Measurements from ENCODE around the gene SUN5.

Gene SUN5

GRCh38 chr20:33002087-33002808 is 2.0 kb downstream of the SUN5 start:
- H3K36me3 ChIP-seq (ENCODE audit: control insufficient read depth, insufficient read depth, low read length) = no peaks in the 10 kb centered on the region
- H3K9me3 ChIP-seq (ENCODE audit: control insufficient read depth, insufficient read depth, low read depth, low read length) = peaks cover 6% of the 10 kb centered on the region
- H3K27me3 ChIP-seq (ENCODE audit: control insufficient read depth, insufficient read depth, low read length) = no peaks in the 10 kb centered on the region
- no peak overlapping the region for H3K27ac ChIP-seq (ENCODE audit: low read depth, low read length)
- H3K4me3 ChIP-seq (ENCODE audit: low read depth, low read length) = no peak overlapping the region
- no peak overlapping the region for H3K9ac ChIP-seq (ENCODE audit: low read length)
- H3K4me1 ChIP-seq (ENCODE audit: control insufficient read depth, insufficient read depth, low read length) = peaks cover 3% of the 10 kb centered on the region; the same call in 1 of the 2 replicates

- peaks cover 3% of the 10 kb centered on the region; the same call in 1 of the 2 replicates for H3K4me1 ChIP-seq (ENCODE audit: control insufficient read depth, insufficient read depth, low read length)
- H3K27ac ChIP-seq (ENCODE audit: low read depth, low read length) = no peak overlapping the region
- peaks cover 6% of the 10 kb centered on the region for H3K9me3 ChIP-seq (ENCODE audit: control insufficient read depth, insufficient read depth, low read depth, low read length)
- H3K4me3 ChIP-seq (ENCODE audit: low read depth, low read length) = no peak overlapping the region
- no peak overlapping the region for H3K9ac ChIP-seq (ENCODE audit: low read length)
- no peaks in the 10 kb centered on the region for H3K36me3 ChIP-seq (ENCODE audit: control insufficient read depth, insufficient read depth, low read length)
- no peaks in the 10 kb centered on the region for H3K27me3 ChIP-seq (ENCODE audit: control insufficient read depth, insufficient read depth, low read length)
These were observed 3.3 kb downstream of the SUN5 start for GRCh38 chr20:33000802-33001466.

- peaks cover 8% of the 10 kb centered on the region; the same call in 1 of the 2 replicates for H3K9me3 ChIP-seq (ENCODE audit: control insufficient read depth, insufficient read depth, low read depth, low read length)
- H3K36me3 ChIP-seq (ENCODE audit: control insufficient read depth, insufficient read depth, low read length) = no peaks in the 10 kb centered on the region
- peaks cover 3% of the 10 kb centered on the region; the same call in 1 of the 2 replicates for H3K4me1 ChIP-seq (ENCODE audit: control insufficient read depth, insufficient read depth, low read length)
- no peaks in the 10 kb centered on the region for H3K27me3 ChIP-seq (ENCODE audit: control insufficient read depth, insufficient read depth, low read length)
- no peak overlapping the region for H3K4me3 ChIP-seq (ENCODE audit: low read depth, low read length)
- H3K9ac ChIP-seq (ENCODE audit: low read length) = no peak overlapping the region
- H3K27ac ChIP-seq (ENCODE audit: low read depth, low read length) = no peak overlapping the region
These were observed 4.5 kb downstream of the SUN5 start for GRCh38 chr20:32999603-33000250.

GRCh38 chr20:32997431-32997830 is 6.8 kb downstream of the SUN5 start:
- Histone ChIP-seq H3K36me3 (ENCODE audit: control insufficient read depth, insufficient read depth, low read length) (no peaks in the 10 kb centered on the region), H3K9me3 (ENCODE audit: control insufficient read depth, insufficient read depth, low read depth, low read length) (peaks cover 8% of the 10 kb centered on the region; the same call in 1 of the 2 replicates), H3K27me3 (ENCODE audit: control insufficient read depth, insufficient read depth, low read length) (no peaks in the 10 kb centered on the region), H3K4me1 (ENCODE audit: control insufficient read depth, insufficient read depth, low read length) (peaks cover 3% of the 10 kb centered on the region; the same call in 1 of the 2 replicates), H3K4me3 (ENCODE audit: low read depth, low read length) (no peak overlapping the region), H3K9ac (ENCODE audit: low read length) (no peak overlapping the region), H3K27ac (ENCODE audit: low read depth, low read length) (no peak overlapping the region)

- Histone ChIP-seq H3K27me3 (ENCODE audit: control insufficient read depth, insufficient read depth, low read length) (no peaks in the 10 kb centered on the region), H3K4me3 (ENCODE audit: low read depth, low read length) (no peak overlapping the region), H3K36me3 (ENCODE audit: control insufficient read depth, insufficient read depth, low read length) (no peaks in the 10 kb centered on the region), H3K9ac (ENCODE audit: low read length) (no peak overlapping the region), H3K27ac (ENCODE audit: low read depth, low read length) (no peak overlapping the region), H3K4me1 (ENCODE audit: control insufficient read depth, insufficient read depth, low read length) (no peaks in the 10 kb centered on the region), H3K9me3 (ENCODE audit: control insufficient read depth, insufficient read depth, low read depth, low read length) (peaks cover 8% of the 10 kb centered on the region; the same call in 1 of the 2 replicates)
These were observed 8.4 kb downstream of the SUN5 start for GRCh38 chr20:32995802-32996201.

GRCh38 chr20:32993496-32994050 is 10.7 kb downstream of the SUN5 start:
- no peak overlapping the region for H3K27ac ChIP-seq (ENCODE audit: low read depth, low read length)
- H3K4me3 ChIP-seq (ENCODE audit: low read depth, low read length) = no peak overlapping the region

GRCh38 chr20:32991792-32992641 is 12.2 kb downstream of the SUN5 start:
- Histone ChIP-seq H3K27me3 (ENCODE audit: control insufficient read depth, insufficient read depth, low read length) (no peaks in the 10 kb centered on the region), H3K4me3 (ENCODE audit: low read depth, low read length) (no peak overlapping the region), H3K9me3 (ENCODE audit: control insufficient read depth, insufficient read depth, low read depth, low read length) (peaks cover 8% of the 10 kb centered on the region; the same call in 1 of the 2 replicates), H3K4me1 (ENCODE audit: control insufficient read depth, insufficient read depth, low read length) (no peaks in the 10 kb centered on the region), H3K36me3 (ENCODE audit: control insufficient read depth, insufficient read depth, low read length) (no peaks in the 10 kb centered on the region), H3K27ac (ENCODE audit: low read depth, low read length) (no peak overlapping the region), H3K9ac (ENCODE audit: low read length) (no peak overlapping the region)

More at GRCh38 chr20:32993496-32994050, 10.7 kb downstream of the SUN5 start:
- no peak overlapping the region for H3K9ac ChIP-seq (ENCODE audit: low read length)
- H3K9me3 ChIP-seq (ENCODE audit: control insufficient read depth, insufficient read depth, low read depth, low read length) = peaks cover 8% of the 10 kb centered on the region; the same call in 1 of the 2 replicates
- no peaks in the 10 kb centered on the region for H3K36me3 ChIP-seq (ENCODE audit: control insufficient read depth, insufficient read depth, low read length)
- H3K4me1 ChIP-seq (ENCODE audit: control insufficient read depth, insufficient read depth, low read length) = no peaks in the 10 kb centered on the region
- H3K27me3 ChIP-seq (ENCODE audit: control insufficient read depth, insufficient read depth, low read length) = no peaks in the 10 kb centered on the region

- peaks cover 8% of the 10 kb centered on the region; the same call in 1 of the 2 replicates for H3K9me3 ChIP-seq (ENCODE audit: control insufficient read depth, insufficient read depth, low read depth, low read length)
- H3K27me3 ChIP-seq (ENCODE audit: control insufficient read depth, insufficient read depth, low read length) = no peaks in the 10 kb centered on the region
- no peaks in the 10 kb centered on the region for H3K36me3 ChIP-seq (ENCODE audit: control insufficient read depth, insufficient read depth, low read length)
- H3K27ac ChIP-seq (ENCODE audit: low read depth, low read length) = no peak overlapping the region
- H3K4me1 ChIP-seq (ENCODE audit: control insufficient read depth, insufficient read depth, low read length) = no peaks in the 10 kb centered on the region
- H3K4me3 ChIP-seq (ENCODE audit: low read depth, low read length) = no peak overlapping the region
- H3K9ac ChIP-seq (ENCODE audit: low read length) = no peak overlapping the region
These were observed 12.8 kb downstream of the SUN5 start for GRCh38 chr20:32991383-32991782.

- no peaks in the 10 kb centered on the region for H3K27me3 ChIP-seq (ENCODE audit: control insufficient read depth, insufficient read depth, low read length)
These were observed 13.8 kb downstream of the SUN5 start for GRCh38 chr20:32990426-32990825.

More at GRCh38 chr20:32990426-32990825, 13.8 kb downstream of the SUN5 start:
- no peaks in the 10 kb centered on the region for H3K36me3 ChIP-seq (ENCODE audit: control insufficient read depth, insufficient read depth, low read length)
- H3K9me3 ChIP-seq (ENCODE audit: control insufficient read depth, insufficient read depth, low read depth, low read length) = peaks cover 3% of the 10 kb centered on the region; the same call in 1 of the 2 replicates
- no peak overlapping the region for H3K9ac ChIP-seq (ENCODE audit: low read length)
- H3K4me3 ChIP-seq (ENCODE audit: low read depth, low read length) = no peak overlapping the region
- H3K4me1 ChIP-seq (ENCODE audit: control insufficient read depth, insufficient read depth, low read length) = no peaks in the 10 kb centered on the region; the same call in 1 of the 2 replicates
- no peak overlapping the region for H3K27ac ChIP-seq (ENCODE audit: low read depth, low read length)

Data from HUES6 (cell line).